ENCODE results near the gene ZNRF1.

DNA sequence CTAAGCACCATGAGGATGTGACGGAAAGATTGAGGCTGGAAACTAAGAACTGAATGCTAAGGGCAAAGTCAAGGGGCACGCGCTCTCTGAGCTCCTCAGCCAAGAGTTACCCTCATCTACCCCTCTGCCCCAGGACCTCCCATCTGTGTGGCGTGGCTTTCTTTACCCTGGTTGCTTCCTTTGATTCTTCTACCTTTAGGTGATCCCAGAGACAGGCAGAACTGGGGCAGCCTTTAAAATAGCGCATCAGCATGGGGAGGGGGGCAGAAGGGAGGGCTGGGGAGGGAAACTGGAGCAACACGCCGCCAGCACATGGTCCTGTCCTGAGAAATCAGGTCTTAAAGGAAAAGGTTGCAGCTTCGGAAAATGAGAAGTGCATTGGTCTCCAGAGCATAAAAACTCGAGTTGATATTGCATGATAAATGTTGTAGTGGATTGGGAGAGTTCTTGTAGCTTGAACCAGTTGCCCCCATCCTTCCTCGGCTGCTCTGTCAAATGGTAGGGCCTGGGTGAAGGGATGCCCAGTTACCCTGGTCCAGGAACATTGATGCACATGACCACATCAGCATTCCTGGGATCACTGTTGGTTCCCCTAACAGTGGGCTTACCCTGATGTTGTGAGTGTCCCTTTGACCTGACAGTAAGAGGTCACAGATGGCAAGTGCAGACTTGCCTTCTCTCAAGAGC is 88.0 kb downstream of the ZNRF1 start:
- TF ChIP-seq, protein P1, sequence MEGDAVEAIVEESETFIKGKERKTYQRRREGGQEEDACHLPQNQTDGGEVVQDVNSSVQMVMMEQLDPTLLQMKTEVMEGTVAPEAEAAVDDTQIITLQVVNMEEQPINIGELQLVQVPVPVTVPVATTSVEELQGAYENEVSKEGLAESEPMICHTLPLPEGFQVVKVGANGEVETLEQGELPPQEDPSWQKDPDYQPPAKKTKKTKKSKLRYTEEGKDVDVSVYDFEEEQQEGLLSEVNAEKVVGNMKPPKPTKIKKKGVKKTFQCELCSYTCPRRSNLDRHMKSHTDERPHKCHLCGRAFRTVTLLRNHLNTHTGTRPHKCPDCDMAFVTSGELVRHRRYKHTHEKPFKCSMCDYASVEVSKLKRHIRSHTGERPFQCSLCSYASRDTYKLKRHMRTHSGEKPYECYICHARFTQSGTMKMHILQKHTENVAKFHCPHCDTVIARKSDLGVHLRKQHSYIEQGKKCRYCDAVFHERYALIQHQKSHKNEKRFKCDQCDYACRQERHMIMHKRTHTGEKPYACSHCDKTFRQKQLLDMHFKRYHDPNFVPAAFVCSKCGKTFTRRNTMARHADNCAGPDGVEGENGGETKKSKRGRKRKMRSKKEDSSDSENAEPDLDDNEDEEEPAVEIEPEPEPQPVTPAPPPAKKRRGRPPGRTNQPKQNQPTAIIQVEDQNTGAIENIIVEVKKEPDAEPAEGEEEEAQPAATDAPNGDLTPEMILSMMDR (IDR thresholded peaks at IDR 0.05): no peak
- TF ChIP-seq EZH2 (IDR thresholded peaks at IDR 0.05; ENCODE audit: borderline replicate concordance, insufficient read depth, low read depth, low read length, poor library complexity, severe bottlenecking): no peak

All from B cell (primary cell).